GM19035 (cell line): ENCODE data around the gene SLC8A3.

ENCODE experiments used
- ATAC-seq: cut with Tn5 transposase; IDR thresholded peaks from one replicate; pipeline ENCODE4 v1.9.1; 2021; ENCODE audit not compliant: unreplicated experiment

The SLC8A3 gene

DNA sequence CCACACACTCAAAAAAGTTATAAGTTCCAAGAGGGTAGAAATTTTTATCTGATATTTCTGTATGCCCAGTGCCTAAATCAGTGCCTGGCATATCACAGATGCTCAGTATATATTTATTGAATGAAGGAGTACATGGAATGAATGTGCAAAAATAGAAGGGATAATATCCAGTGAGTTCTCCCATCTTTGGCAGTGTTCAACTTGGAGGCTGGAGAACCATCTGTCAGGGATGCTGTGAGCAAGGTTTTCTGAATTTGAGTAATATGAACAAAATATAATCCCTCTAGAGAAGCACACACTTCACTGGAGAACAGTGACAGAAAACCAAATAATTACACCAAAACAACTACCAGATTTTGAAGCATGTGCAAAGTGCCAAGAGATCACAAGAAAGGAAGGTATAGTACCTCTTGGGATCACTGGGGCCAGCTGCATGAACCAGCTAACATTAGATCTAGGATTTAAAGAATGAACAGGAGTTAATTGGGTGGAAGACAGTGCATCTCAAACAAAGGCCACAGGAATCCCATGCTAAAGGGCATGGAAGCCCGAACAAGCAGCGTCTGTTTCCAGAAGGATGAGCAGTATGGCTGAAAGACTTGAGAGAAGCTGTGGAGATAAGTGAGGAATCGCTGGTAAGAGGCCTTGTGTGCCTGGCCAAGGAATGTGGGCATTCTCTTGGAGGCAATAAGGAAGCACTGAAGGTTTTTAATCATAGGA lies 11.5 kb downstream of the SLC8A3 start:
- no peak for ATAC-seq

GRCh38 chr14:70173569-70173968 lies 15.2 kb downstream of the SLC8A3 start:
- ATAC-seq = no peak

DNA sequence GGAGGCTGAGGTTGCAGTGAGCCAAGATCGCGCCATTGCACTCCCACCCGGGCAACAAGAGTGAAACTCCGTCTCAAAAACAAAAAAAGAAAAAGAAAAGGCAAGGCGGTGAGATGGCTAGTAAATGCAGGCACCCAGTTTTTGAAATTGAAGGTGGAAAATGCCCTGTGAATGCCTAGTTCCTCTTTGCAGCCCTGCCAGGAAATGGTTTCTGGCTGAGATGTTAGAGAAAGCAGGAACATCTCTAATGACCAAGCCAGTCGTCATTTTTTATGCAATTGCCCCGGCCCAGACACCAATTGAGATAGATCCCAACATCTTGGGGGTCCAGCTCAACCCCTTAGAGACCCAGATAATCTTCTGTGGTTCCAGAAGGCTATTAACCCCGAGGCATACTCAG lies 17.0 kb downstream of the SLC8A3 start:
- no peak for ATAC-seq

DNA sequence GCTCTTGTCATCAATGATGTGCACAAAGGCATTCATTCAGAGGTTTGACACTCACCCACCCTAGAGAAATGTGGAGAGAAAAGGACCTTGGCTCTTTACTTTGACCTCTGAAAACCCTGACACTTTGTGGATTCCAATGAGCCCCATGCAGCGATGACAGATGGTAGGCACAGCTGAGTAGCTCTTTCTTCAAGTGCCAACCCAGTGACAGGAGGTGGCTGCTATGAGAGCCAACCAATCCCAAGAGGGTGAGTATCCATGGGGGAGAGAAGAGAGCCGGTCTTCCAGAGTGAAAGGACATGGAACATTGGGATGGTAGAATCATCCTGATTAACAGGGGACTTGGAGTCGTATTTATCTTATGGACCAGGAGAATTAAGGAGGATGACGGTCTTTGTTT lies 17.8 kb downstream of the SLC8A3 start:
- no peak for ATAC-seq

GRCh38 chr14:70168406-70168805 lies 20.3 kb downstream of the SLC8A3 start:
- no peak for ATAC-seq

DNA sequence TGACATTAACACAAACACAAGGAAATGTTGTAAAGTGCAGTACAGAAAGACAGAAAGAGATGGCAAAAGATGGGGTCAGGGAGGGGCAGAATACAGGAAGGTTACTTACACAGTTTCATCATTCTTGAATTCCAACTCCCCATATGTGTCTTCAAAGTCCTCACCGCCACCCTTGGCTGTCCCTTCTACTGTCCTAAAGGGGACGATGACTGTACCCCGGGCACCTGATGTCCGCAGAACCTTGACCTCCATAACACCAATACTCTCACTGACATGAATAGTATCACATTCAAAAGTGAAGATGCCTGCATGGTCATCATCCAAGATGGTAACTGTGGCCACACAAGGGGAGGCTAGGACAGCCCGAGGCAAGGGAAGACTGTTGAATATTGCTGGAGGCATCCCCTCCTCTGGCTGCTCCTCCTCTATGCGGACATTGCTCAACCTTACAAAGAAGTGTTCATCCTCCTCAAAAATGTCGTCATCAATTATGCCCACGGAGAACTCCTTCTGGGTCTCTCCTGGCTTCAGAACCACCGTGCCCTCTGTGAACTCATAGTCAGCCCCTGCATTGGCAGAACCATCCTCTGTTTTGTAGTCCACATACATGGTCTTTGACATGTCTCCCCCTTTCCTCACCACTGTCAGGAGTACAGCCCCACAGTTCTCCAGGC lies 22.1 kb downstream of the SLC8A3 start:
- no peak for ATAC-seq

GRCh38 chr14:70162358-70162757 lies 26.4 kb downstream of the SLC8A3 start:
- no peak for ATAC-seq

GRCh38 chr14:70156592-70156991 lies 32.2 kb downstream of the SLC8A3 start:
- no peak for ATAC-seq

- no peak for ATAC-seq
Measured at GRCh38 chr14:70152704-70153103, 36.0 kb downstream of the SLC8A3 start.

GRCh38 chr14:70152081-70152480 lies 36.7 kb downstream of the SLC8A3 start:
- no peak for ATAC-seq

- ATAC-seq = no peak
Measured at GRCh38 chr14:70149596-70150165, 39.1 kb downstream of the SLC8A3 start.

GRCh38 chr14:70148911-70149595 lies 39.7 kb downstream of the SLC8A3 start:
- ATAC-seq = no peak

DNA sequence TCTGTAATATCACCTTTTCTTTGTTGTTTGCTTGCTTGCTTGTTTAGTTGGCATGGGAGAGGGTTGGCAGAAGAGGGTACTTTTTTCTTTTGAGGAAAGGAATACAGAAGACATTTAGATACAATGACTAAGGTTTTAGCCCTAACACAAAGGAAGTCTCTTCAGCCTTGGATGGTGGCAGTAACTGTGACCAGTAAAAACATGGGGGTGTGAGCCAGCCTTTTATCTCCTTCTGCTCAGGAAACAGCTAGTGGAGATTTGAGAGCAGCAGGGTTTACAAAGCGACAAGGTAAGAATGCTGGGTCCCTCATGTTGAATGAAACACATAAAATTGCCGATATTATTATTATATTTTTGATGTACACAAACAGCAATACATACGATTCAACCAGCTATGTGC lies 40.4 kb downstream of the SLC8A3 start:
- ATAC-seq = no peak

GRCh38 chr14:70144046-70144445 lies 44.7 kb downstream of the SLC8A3 start:
- ATAC-seq = no peak

DNA sequence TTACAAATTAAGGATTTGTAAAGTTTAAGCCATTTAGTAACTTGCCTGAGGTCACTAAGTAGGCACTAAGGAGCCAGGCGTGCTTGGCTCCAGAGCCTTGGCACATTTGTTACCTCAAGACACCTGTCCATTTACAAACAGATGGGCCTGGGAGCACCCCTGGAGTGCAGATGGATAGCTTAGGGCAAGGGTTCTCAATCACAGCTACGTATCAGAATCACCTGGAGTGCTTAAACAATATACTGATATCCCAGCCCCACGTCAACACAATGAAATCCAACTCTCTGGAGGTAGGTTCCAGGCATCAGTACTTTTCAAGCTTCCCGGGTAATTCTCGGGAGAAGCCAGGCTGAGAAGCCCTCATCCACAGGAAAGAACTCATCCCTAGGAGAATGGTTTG lies 45.4 kb downstream of the SLC8A3 start:
- no peak for ATAC-seq

- no peak for ATAC-seq
Measured at GRCh38 chr14:70140614-70141013, 48.1 kb downstream of the SLC8A3 start.

- ATAC-seq = no peak
Measured at GRCh38 chr14:70139384-70139783, 49.4 kb downstream of the SLC8A3 start.

DNA sequence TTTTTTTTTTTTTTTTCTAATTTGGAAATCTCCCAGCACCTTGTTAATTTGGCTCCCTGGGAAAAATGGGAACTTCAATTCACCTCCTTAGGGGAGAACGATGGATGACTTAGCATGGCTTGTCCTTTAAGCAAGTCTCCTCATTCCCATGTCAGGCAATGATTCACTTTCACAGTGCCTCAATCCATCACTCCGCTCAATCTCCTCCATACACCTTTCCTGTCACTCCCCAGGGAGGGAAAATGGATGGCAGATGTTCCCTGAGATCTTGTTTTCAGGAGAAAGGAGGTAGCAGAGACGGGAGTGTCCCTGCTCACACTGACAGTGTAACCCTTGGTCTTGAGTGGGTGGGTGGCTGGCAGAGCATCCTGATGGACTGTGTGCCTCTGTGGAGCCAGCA lies 51.0 kb downstream of the SLC8A3 start:
- no peak for ATAC-seq

DNA sequence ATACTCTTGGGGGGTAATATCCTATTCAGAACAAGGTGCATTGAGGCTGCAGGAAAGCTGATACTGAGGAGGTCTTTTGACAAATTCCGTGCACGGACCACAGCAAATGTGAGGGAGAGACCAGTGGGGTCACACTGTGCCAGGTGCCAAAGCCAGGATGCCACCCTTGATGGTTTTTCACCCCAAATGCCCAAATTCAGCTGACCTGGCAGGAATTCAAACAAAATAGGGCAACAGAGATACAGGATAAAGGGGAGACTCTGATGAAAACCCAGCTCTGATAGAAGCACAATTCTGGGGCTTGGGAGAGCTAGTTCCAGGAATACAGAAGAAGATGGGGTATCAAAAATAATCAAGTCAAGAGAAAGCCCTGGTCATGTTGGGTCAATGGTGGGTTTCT lies 55.3 kb downstream of the SLC8A3 start:
- ATAC-seq = no peak

- no peak for ATAC-seq
Measured at GRCh38 chr14:70130482-70130881, 58.3 kb downstream of the SLC8A3 start.

DNA sequence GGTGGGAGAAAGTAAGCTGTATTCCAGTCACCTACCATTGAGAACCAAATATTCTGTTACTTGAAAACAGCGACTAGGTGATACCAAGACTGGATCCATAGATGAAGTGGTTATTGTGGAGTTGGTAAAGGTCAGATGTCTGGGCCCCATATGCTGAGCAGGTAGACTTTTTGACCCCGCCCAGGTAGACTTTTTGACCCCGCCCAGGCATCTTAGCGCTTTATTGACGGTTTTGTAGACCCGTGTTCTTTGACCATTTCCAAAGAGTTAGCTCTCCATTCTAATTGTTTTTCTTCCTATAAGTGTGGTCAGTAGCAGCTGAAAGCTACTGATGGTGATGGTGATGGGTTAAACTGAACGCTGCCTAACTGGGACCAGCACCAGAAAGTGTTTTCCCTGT lies 61.6 kb downstream of the SLC8A3 start:
- no peak for ATAC-seq

- ATAC-seq = no peak
Measured at GRCh38 chr14:70123796-70124195, 65.0 kb downstream of the SLC8A3 start.
